Testis (tissue), 3 donors: Measurements from ENCODE around the gene XPC. TPM values are rescaled to one million over a fixed set of nuclear protein-coding genes. Genes with fewer than 3 reads are reported as not detected.

ENCODE experiments used
- DNase-seq: peaks from one replicate; pipeline ENCODE4 v3.0.0-alpha.2; 2019
- H3K27ac ChIP-seq, 2 donors: fragments of 200-600 bp; sonication (generic); one replicate each; pipeline ENCODE4 v1.5.1; 2019
- H3K27me3 ChIP-seq: fragments of 200-600 bp; sonication (generic); one replicate; pipeline ENCODE4 v1.5.1; 2019
- H3K36me3 ChIP-seq: fragments of 200-600 bp; sonication (generic); one replicate; pipeline ENCODE4 v1.5.1; 2017; ENCODE audit warnings: low read depth; ENCODE audit errors: missing control alignments
- H3K4me1 ChIP-seq: fragments of 200-600 bp; sonication (generic); one replicate; pipeline ENCODE4 v1.5.1; 2019
- H3K4me3 ChIP-seq, 2 donors: fragments of 200-600 bp; sonication (generic); one replicate each; pipeline ENCODE4 v1.5.1; 2017 to 2019
- H3K9me3 ChIP-seq: fragments of 200-600 bp; sonication (generic); one replicate; pipeline ENCODE4 v1.5.1; 2017
- CTCF ChIP-seq, 3 experiments: fragments of 450-650 bp in 2 of 3; fragments of 200-600 bp in 1 of 3; sonication (generic) in 1 of 3; IDR thresholded peaks; one replicate each; pipeline ENCODE4 v1.5.1; 2016 to 2019; ENCODE audit warnings: antibody characterized with exemption in 3 of 3, mild to moderate bottlenecking in 2 of 3, moderate library complexity in 1 of 3
- POLR2A ChIP-seq: fragments of 450-650 bp; IDR thresholded peaks from one replicate; pipeline ENCODE4 v1.6.1; 2017; ENCODE audit warnings: antibody characterized with exemption, mild to moderate bottlenecking, moderate library complexity
- WGBS, 2 donors: methylation state at CpG; one replicate each; pipeline ENCODE4 v1.1.5; 2018; 5-methylcytosine and 5-hydroxymethylcytosine counted together
- intact Hi-C: fragments of 100-400 bp; cut with DNase I; formaldehyde crosslinking; loops from one replicate; pipeline ENCODE4 v1.15.1; 2023; ENCODE audit warnings: low total_unique reads
- polyA plus RNA-seq: library from polyadenylated mRNA; stranded (reverse); fragments of 350-450 nt; fragmentation: Illumina TruSeq; extraction: RNeasy Lipid Tissue Mini Kit (QIAGEN cat#74804); gene quantifications from one replicate; pipeline ENCODE4 v1.2.3, GENCODE V29; 2014; ENCODE audit warnings: low read depth, low replicate concordance; ENCODE audit not compliant: insufficient read depth
- total RNA-seq, 2 donors: library from RNA; depleted of rRNA; stranded (reverse); fragments of >200 nt; gene quantifications; one replicate each; pipeline ENCODE4 v1.2.3, GENCODE V29; 2016

Gene XPC
- total and polyA plus RNA-seq, 3 donors from 2014 or later: 25.1 to 54.1 (median 48.7) TPM

- DNase-seq: peak; percentile 43
- Histone ChIP-seq H3K4me3 (peak overlapping the region; percentile 77 to 90), H3K27ac (peak overlapping the region; percentile 89 to 96), H3K9me3 (no peaks in the 10 kb centered on the region), H3K27me3 (no peaks in the 10 kb centered on the region), H3K4me1 (peaks cover 14% of the 10 kb centered on the region), H3K36me3 (no peaks in the 10 kb centered on the region)
- 3 to 4% methylated on average over 10 of the region's 10 CpGs for WGBS, 2 donors
- intact Hi-C loops: no loop called here
- no peak for TF ChIP-seq POLR2A
- no peak for TF ChIP-seq CTCF (IDR thresholded peaks at IDR 0.05)
Observed at GRCh38 chr3:14177580-14178246, 688 bp downstream of the XPC start.

GRCh38 chr3:14175383-14176037 lies 2.9 kb downstream of the XPC start:
- intact Hi-C loops: no loop called here
- Histone ChIP-seq H3K36me3 (no peaks in the 10 kb centered on the region), H3K27ac (no peak overlapping the region), H3K4me1 (peaks cover 14% of the 10 kb centered on the region), H3K9me3 (no peaks in the 10 kb centered on the region), H3K27me3 (no peaks in the 10 kb centered on the region), H3K4me3 (no peak overlapping the region)
- 59 to 68% methylated on average over 3 of the region's 3 CpGs for WGBS, 2 donors
- no peak for DNase-seq
- TF ChIP-seq POLR2A: no peak
- no peak for TF ChIP-seq CTCF (IDR thresholded peaks at IDR 0.05)

- Histone ChIP-seq H3K4me3 (no peak overlapping the region), H3K27me3 (no peaks in the 10 kb centered on the region), H3K9me3 (no peaks in the 10 kb centered on the region), H3K4me1 (peaks cover 14% of the 10 kb centered on the region), H3K36me3 (no peaks in the 10 kb centered on the region), H3K27ac (no peak overlapping the region)
- no peak for DNase-seq
- TF ChIP-seq CTCF (IDR thresholded peaks at IDR 0.05) (no peak), POLR2A (no peak)
- intact Hi-C loops: no loop called here
- 72 to 80% methylated on average over 2 of the region's 2 CpGs for WGBS, 2 donors
Observed at GRCh38 chr3:14174483-14174882, 3.9 kb downstream of the XPC start.

- H3K27ac ChIP-seq: no peak overlapping the region
- TF ChIP-seq CTCF (IDR thresholded peaks at IDR 0.05) (no peak), POLR2A (no peak)
- intact Hi-C loops: no loop called here
- no peak overlapping the region for H3K4me3 ChIP-seq
- peaks cover 5% of the 10 kb centered on the region for H3K4me1 ChIP-seq
- 83 to 94% methylated on average over 5 of the region's 5 CpGs for WGBS, 2 donors
- DNase-seq: no peak
- no peaks in the 10 kb centered on the region for H3K9me3 ChIP-seq
- no peaks in the 10 kb centered on the region for H3K36me3 ChIP-seq
- no peaks in the 10 kb centered on the region for H3K27me3 ChIP-seq
Observed at GRCh38 chr3:14172496-14172895, 5.9 kb downstream of the XPC start.
